Right lobe of liver (tissue), 4 donors: Measurements from ENCODE around the gene NFIB.

Source experiments
- POLR2A ChIP-seq: fragments of 450-650 bp; IDR thresholded peaks from one replicate; pipeline ENCODE4 v1.6.1; 2017; ENCODE audit warnings: antibody characterized with exemption, mild to moderate bottlenecking
- TF ChIP-seq, protein P1 (sequence below), 4 donors: fragments of 200-600 bp in 3 of 4; fragments of 450-650 bp in 1 of 4; IDR thresholded peaks; one replicate each; pipeline versions ENCODE4 v1.5.1 to v1.8.0; 2016 to 2022; ENCODE audit warnings: antibody characterized with exemption in 4 of 4, mild to moderate bottlenecking in 2 of 4
- donor health status: DM: no; HTN: no; CAD: no.
- donor health status: DM: no; HTN: no; CAD: no.
- donor health status: DM: no; HTN: yes; CAD: no.

DNA sequence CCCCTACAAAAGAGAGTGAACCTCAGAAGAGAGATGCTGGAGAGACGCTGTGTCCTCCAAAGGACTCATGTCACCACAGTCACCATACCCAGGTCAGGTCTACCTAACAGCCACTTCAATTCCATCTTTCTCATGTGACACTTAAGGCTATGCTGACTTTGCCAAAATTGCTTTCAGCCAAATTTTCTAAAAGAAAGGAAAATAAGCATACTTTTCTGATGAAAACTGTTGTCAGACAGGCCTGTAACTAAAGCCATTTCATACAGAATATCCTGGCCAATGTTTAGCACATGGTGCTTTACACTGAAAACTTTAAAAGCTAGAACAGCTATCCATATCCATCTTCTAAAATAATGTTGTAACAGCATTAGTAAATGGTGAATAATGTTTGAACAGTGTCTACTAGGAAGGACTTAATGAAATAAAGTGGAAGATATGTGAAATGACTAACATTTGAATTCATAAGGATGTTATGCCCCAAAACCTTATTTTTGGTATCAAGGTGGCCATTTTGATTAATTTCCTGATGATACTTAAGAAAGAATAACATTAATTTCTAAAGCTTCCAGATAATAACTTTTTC is 97.2 kb downstream of the NFIB start:
- TF ChIP-seq, protein P1, sequence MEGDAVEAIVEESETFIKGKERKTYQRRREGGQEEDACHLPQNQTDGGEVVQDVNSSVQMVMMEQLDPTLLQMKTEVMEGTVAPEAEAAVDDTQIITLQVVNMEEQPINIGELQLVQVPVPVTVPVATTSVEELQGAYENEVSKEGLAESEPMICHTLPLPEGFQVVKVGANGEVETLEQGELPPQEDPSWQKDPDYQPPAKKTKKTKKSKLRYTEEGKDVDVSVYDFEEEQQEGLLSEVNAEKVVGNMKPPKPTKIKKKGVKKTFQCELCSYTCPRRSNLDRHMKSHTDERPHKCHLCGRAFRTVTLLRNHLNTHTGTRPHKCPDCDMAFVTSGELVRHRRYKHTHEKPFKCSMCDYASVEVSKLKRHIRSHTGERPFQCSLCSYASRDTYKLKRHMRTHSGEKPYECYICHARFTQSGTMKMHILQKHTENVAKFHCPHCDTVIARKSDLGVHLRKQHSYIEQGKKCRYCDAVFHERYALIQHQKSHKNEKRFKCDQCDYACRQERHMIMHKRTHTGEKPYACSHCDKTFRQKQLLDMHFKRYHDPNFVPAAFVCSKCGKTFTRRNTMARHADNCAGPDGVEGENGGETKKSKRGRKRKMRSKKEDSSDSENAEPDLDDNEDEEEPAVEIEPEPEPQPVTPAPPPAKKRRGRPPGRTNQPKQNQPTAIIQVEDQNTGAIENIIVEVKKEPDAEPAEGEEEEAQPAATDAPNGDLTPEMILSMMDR (IDR thresholded peaks at IDR 0.05) = no peak
- TF ChIP-seq POLR2A = no peak
